Esophagus squamous epithelium (tissue), 5 donors: ENCODE data around the gene PUS10. TPM values are rescaled to one million over a fixed set of nuclear protein-coding genes. Genes with fewer than 3 reads are reported as not detected.

Experiments
- DNase-seq: peaks from one replicate; lab custom pipeline; 2025; lab: John Stamatoyannopoulos, UW
- H3K27ac ChIP-seq, 4 donors: fragments of 200-600 bp; sonication (generic); one replicate each; pipeline ENCODE4 v1.5.1; 2016 to 2019; ENCODE audit warnings: mild to moderate bottlenecking in 1 of 4
- H3K27me3 ChIP-seq, 4 donors: fragments of 200-600 bp; sonication (generic); 1 replicate in 3 of 4; 2 replicates in 1 of 4; pipeline versions ENCODE4 v1.5.1 to v1.6.0; 2017 to 2021; ENCODE audit warnings: antibody characterized with exemption in 1 of 4
- H3K36me3 ChIP-seq, 3 donors: fragments of 200-600 bp; sonication (generic); one replicate each; pipeline ENCODE4 v1.5.1; 2016 to 2019
- H3K4me1 ChIP-seq, 3 donors: fragments of 200-600 bp; sonication (generic); one replicate each; pipeline ENCODE4 v1.5.1; 2017 to 2019
- H3K4me3 ChIP-seq, 4 donors: fragments of 200-600 bp; sonication (generic); 1 replicate in 3 of 4; 2 replicates in 1 of 4; pipeline ENCODE4 v1.5.1; 2016 to 2019; ENCODE audit warnings: mild to moderate bottlenecking in 2 of 4, moderate library complexity in 1 of 4
- H3K9me3 ChIP-seq, 3 donors: fragments of 200-600 bp; sonication (generic); one replicate each; pipeline ENCODE4 v1.5.1; 2016 to 2019
- CTCF ChIP-seq, 6 experiments: fragments of 450-650 bp in 4 of 6; fragments of 200-600 bp in 2 of 6; sonication (generic) in 2 of 6; IDR thresholded peaks; one replicate each; pipeline ENCODE4 v1.5.1; 2016 to 2019; ENCODE audit warnings: antibody characterized with exemption in 6 of 6, mild to moderate bottlenecking in 4 of 6, moderate library complexity in 4 of 6
- POLR2A ChIP-seq, 4 donors: fragments of 450-650 bp; IDR thresholded peaks; one replicate each; pipeline ENCODE4 v1.6.1; 2017; ENCODE audit warnings: antibody characterized with exemption in 4 of 4, mild to moderate bottlenecking in 4 of 4, moderate library complexity in 3 of 4
- WGBS, 2 donors: methylation state at CpG; one replicate each; pipeline ENCODE4 v1.1.5; 2018; 5-methylcytosine and 5-hydroxymethylcytosine counted together
- intact Hi-C: fragments of 100-400 bp; cut with DNase I; formaldehyde crosslinking; loops from one replicate; pipeline ENCODE4 v1.15.0; 2022
- total RNA-seq, 4 donors: library from RNA; depleted of rRNA; stranded (reverse); fragments of >200 nt; gene quantifications; one replicate each; pipeline ENCODE4 v1.1.0, GENCODE V29; 2016
- donor health status: DM: yes; HTN: yes; CAD: no.

PUS10 gene
- total RNA-seq, 4 donors from 2014 or later = 3.7 to 9.1 (median 5.4) TPM

GRCh38 chr2:61029533-61029932 is 11.5 kb upstream of the PUS10 start:
- WGBS, 2 donors = 97 to 99% methylated on average over 3 of the region's 3 CpGs
- Histone ChIP-seq H3K27me3 (no peaks in the 10 kb centered on the region), H3K9me3 (no peaks in the 10 kb centered on the region), H3K4me3 (no peak overlapping the region), H3K4me1 (no peaks in the 10 kb centered on the region), H3K27ac (no peak overlapping the region), H3K36me3 (peaks cover 15 to 63% (median 16%) of the 10 kb centered on the region in 3 donors)
- intact Hi-C loops = no loop called here
- TF ChIP-seq POLR2A (IDR thresholded peaks at IDR 0.05) = no peak
- TF ChIP-seq CTCF (IDR thresholded peaks at IDR 0.05) = no peak
- DNase-seq = no peak

- Histone ChIP-seq H3K36me3 (peaks cover 3 to 63% (median 7%) of the 10 kb centered on the region in 3 donors), H3K4me1 (peaks cover 0 to 27% (median 7%) of the 10 kb centered on the region in 3 donors), H3K9me3 (no peaks in the 10 kb centered on the region), H3K4me3 (no peak overlapping the region), H3K27me3 (no peaks in the 10 kb centered on the region), H3K27ac (no peak overlapping the region)
- WGBS, 2 donors = 95 to 100% methylated on average over 3 to 4 of the region's 4 CpGs
- DNase-seq = no peak
- intact Hi-C loops = no loop called here
- TF ChIP-seq POLR2A (IDR thresholded peaks at IDR 0.05) (no peak), CTCF (IDR thresholded peaks at IDR 0.05) (no peak)
Observed at GRCh38 chr2:61023670-61024069, 5.6 kb upstream of the PUS10 start.

- TF ChIP-seq CTCF (IDR thresholded peaks at IDR 0.05) (no peak), POLR2A (IDR thresholded peaks at IDR 0.05) (no peak)
- Histone ChIP-seq H3K27ac (no peak overlapping the region), H3K9me3 (no peaks in the 10 kb centered on the region), H3K36me3 (peaks cover 3 to 45% (median 7%) of the 10 kb centered on the region in 3 donors), H3K4me3 (no peak overlapping the region), H3K4me1 (peaks cover 0 to 32% (median 7%) of the 10 kb centered on the region in 3 donors), H3K27me3 (no peaks in the 10 kb centered on the region)
- intact Hi-C loops = no loop called here
- DNase-seq = no peak
- 86 to 100% methylated on average over 2 of the region's 6 CpGs for WGBS, 2 donors
Observed at GRCh38 chr2:61021228-61021660, 3.2 kb upstream of the PUS10 start.

- Histone ChIP-seq H3K27ac (peak overlapping the region in 3 of 4 donors; percentile 88 to 96 (median 89)), H3K36me3 (peaks cover 3 to 32% (median 7%) of the 10 kb centered on the region in 3 donors), H3K4me1 (peaks cover 10 to 56% (median 16%) of the 10 kb centered on the region in 3 donors), H3K4me3 (peak overlapping the region; percentile 63 to 94 (median 78)), H3K27me3 (no peaks in the 10 kb centered on the region), H3K9me3 (no peaks in the 10 kb centered on the region)
- WGBS, 2 donors = 20 to 23% methylated on average over 6 of the region's 6 CpGs
- DNase-seq = no peak
- intact Hi-C loops = no loop called here
- TF ChIP-seq CTCF (IDR thresholded peaks at IDR 0.05) = no peak
- TF ChIP-seq POLR2A (IDR thresholded peaks at IDR 0.05) = no peak
Observed at GRCh38 chr2:61018798-61019197, 743 bp upstream of the PUS10 start.

- Histone ChIP-seq H3K4me1 (peaks cover 10 to 61% (median 16%) of the 10 kb centered on the region in 3 donors), H3K4me3 (peak overlapping the region; percentile 63 to 94 (median 78)), H3K36me3 (peaks cover 3 to 27% (median 7%) of the 10 kb centered on the region in 3 donors), H3K27ac (peak overlapping the region; percentile 88 to 96 (median 92)), H3K27me3 (no peaks in the 10 kb centered on the region), H3K9me3 (no peaks in the 10 kb centered on the region)
- no peak for TF ChIP-seq POLR2A (IDR thresholded peaks at IDR 0.05)
- TF ChIP-seq CTCF (IDR thresholded peaks at IDR 0.05) = no peak
- no peak for DNase-seq
- intact Hi-C loops = no loop called here
- 0% methylated on average over 7 of the region's 7 CpGs for WGBS, 2 donors
Observed at GRCh38 chr2:61018318-61018755, 282 bp upstream of the PUS10 start.
